ENCODE data around the gene MARCHF5.
"Not testable (repeated sequence)": the region's sequence is repeated elsewhere in the genome, so short reads cannot be mapped to it uniquely, and the experiment has no call there.

The MARCHF5 gene

DNA sequence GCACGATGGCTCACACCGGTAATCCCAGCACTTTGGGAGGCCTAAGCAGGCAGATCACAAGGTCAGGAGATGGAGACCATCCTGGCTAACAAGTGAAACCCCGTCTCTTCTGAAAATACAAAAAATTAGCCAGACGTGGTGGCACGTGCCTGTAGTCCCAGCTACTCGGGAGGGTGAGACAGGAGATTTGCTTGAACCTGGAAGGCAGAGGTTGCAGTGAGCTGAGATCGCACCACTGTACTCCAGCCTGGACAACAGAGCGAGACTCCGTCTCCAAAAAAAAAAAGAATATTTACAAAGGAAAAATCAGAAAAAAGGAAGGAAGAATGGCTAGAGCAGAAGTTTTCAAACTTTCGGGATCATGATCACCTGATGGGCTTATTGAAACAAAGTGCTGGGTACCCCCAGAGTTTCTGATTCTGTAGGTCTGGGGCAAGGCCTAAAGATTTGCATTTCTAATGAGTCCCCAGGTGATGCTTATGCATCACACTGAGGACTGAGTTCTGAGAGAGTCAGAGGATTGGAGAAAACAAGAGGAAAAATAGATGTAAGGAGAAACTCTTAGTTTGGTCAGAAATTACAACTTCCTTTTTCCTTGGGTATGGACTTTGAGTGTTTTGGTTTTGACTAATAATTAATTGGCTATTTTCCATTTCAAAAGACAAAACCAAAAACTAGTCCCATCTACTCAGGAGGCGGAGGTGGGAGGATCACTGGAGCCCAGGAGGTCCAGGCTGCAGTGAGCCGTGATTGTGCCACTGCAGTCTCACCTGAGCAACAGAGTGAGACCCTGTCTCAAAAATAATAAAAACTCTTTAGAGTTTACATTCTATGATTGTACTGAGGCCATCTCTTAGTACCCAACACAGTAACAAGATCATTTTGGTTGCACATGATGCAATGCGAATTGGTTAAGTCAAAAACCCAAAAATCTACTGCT, 14.4 kb downstream of the MARCHF5 start:
- DNase-seq (ENCODE audit: low spot score), result no peak

DNA sequence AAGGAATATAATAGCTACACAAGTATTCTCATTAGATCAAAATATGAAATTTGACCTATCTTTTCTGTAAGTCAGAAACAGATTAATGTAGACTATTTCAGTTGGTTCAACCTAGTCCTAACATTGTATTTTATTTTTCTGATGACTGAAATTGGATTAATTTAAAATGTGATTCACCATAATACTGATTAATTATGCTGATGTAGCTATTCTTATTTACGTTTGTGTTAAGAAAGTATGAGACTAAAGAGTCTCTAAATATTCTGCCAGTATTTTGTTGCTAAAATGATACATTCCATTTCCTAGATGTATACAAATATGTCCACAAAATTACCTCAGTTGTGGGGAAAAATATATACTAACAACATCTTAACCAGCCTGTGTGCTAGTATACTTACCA, 18.3 kb downstream of the MARCHF5 start:
- DNase-seq (ENCODE audit: low spot score), result no peak

DNA sequence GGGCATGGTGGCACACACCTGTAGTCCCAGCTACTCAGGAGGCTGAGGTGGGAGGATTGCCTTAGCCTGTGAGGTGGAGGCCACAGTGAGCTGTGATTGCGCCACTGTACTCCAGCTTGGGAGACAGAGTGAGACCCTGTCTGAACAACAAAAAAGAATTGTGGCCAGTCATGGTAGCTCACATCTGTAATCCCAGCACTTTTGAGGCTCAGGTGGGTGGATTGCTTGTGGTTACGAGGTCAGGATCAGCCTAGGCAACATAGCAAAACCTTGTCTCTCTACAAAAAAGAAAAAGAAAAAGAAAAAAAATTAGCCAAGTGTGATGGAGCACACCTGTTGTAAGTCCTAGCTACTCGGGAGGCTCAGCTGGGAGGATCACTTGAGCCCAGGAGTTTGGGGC, 22.8 kb downstream of the MARCHF5 start:
- DNase-seq (ENCODE audit: low spot score), result no peak

DNA sequence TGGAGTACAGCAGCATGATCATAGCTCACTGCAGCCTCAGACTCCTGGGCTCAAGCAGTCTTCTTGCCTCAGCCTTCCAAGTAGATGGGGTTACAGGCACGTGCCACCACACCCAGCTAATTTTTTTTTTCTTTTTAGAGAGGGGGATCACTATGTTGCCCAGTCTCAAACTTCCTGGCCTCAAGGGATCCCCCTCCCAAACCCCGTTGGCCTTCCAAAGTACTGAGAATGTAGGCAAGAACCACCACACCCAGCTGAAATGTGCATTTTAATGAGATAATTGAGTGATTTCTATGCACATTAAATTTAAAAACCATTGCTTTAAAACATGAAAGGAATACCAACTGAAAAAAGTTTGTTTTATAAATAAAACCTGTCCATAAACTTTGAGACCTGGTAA, 25.6 kb downstream of the MARCHF5 start:
- no peak for DNase-seq (ENCODE audit: low spot score)

DNA sequence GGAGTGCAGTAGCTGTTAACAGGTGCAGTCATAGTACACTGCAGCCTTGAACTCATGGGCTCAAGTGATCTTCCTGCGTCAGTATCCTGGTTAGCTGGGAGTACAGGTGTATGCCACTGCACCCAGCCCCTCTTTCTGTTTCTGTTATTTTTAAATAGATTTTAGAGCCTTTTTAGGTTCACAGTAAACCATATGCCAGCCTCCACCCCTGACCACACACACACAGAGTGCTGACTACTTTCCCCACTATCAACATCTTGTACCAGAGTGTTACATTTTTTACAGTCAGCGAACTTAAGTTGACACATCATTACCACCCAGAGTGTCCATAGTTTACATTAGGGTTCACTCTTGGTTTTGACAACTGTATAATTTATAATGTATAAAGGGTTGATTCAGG, 32.1 kb downstream of the MARCHF5 start:
- no peak for DNase-seq (ENCODE audit: low spot score)

DNA sequence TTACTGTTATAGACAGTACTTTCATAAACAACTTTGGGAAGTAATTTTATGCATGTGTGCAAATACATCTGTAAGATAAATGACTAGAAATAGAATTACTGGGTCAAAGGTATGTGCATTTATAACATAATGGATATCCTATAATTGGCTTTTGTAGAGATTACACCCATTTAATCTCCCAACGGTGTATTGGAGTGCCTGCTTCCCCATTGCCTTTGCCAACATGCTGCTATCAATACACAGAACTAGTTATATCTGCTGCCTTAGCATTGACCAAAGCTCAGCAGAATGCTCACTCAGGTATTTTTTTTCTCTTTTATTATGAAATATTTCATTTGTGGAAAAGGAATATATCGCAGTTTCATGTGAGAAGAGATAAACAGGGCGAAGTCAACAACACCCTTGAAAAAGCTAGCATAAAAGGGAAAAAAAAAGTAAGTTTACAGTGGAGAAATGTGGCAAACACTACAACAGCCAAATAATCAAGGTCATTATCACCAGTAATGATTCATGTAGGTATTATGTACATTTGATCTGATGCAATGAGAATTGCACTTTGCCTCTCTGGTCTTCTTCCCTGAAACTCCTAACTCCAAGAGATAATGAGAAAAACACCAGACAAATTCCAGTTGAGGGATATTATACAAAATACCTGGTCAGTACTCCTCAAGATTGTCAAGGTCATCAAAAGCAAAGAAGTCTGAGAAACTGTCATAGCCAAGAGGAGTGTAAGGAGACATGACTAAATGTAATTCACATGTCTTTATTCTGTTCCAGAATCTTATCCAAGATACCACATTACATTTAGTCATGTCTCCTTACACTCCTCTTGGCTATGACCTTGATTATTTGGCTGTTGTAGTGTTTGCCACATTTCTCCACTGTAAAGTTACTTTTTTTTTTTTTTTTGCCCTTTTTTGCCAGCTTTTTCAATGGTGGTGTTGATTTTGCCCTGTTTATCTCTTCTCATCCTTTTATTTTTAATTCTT, 36.8 kb downstream of the MARCHF5 start:
- no peak for DNase-seq (ENCODE audit: low spot score)

DNA sequence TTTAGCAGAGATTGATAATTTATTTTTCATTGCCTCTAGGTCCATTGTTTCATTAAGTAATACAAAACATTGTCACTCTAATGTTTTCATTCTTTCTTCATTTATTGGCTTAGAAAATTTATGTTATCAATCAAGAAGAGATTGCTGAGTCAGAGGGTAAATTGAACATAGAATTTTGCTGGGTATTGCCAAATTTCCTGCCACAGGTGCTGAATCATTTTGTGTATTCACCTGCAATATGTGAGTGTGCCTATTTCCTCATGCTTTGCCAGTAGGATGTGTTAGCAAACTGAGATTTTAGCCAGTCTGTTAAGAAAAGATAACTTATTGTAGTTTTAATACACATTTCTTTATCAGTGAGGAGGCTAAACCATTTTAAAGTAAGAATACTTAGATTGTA, 38.0 kb downstream of the MARCHF5 start:
- no peak for DNase-seq (ENCODE audit: low spot score)

DNA sequence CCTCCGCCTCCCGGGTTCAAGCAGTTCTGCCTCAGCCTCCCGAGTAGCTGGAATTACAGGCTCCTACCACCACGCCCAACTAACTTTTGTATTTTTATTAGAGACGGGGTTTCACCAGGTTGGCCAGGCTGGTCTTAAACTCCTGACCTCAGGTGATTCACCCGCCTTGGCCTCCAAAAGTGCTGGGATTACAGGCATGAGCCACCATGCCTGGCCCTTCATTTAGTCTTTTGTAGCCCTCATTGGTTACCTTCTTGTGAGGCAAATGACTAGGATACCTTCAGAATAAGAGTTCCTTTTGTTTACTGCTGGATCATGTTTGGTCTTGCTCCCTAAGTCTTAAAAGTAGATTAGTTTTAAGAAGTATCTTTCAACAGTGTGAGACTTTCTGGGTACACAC, 39.0 kb downstream of the MARCHF5 start:
- DNase-seq (ENCODE audit: low spot score), result not testable (repeated sequence)

DNA sequence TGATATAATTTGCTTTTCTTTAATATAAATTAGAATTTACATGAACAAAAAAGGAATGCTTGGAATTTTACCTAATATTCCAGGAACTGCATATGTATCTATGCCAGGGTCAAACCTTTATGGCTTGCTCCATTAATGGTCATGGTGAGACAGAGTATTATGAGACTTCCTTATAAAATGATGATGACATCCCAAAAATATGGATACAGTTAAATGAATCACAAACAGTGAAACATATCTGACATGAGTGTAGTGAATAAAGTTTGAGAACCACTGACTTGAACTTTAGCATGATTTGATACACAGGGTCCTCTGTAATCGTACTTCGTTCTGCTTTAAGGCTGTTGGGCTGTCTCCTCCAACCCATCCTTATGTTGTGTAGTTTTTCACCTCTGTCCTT, 51.8 kb downstream of the MARCHF5 start:
- DNase-seq (ENCODE audit: low spot score), result no peak

DNA sequence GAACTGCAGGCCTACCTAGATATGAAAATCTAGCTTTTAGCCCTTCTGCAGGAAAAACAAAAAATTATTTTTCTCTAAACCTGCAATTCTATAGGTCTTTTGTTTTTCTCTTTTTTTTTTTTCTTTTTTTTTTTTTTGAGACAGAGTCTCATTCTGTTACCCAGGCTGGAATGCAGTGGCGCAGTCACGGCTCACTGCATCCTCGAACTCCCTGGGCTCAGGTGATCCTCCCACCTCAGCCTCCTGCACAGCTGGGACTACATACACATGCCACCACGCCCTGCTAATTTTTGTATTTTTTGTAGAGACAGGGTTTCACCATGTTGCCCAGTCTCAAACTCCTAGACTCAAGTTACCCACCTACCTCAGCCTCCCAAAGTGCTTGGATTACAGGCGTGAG, 54.6 kb downstream of the MARCHF5 start:
- DNase-seq (ENCODE audit: low spot score), result not testable (repeated sequence)

DNA sequence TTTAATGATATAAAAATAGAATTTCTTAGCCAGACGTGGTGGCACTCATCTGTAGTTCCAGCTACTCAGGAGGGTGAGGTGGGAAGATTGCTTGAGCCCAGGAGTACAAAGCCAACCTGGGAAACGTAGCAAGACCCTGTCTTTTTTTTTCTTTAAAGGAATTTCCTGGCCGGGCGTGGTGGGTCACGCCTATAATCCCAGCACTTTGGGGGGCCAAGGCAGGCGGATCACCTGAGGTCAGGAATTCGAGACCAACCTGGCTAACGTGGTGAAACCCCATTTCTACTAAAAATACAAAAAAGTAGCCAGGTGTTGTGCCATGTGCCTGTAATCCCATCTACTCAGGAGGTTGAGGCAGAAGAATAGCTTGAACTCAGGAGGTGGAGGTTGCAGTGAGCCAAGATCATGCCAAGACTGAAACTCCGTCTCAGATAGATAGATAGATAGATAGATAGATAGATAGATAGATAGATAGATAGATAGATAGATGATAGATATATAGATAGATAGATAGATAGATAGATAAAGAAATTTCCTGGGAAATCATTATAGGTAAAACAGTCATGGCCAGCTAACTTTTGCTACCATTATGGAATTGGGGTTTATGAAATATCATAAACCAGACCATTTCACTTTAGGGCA, 56.2 kb downstream of the MARCHF5 start:
- not testable (repeated sequence) for DNase-seq (ENCODE audit: low spot score)

DNA sequence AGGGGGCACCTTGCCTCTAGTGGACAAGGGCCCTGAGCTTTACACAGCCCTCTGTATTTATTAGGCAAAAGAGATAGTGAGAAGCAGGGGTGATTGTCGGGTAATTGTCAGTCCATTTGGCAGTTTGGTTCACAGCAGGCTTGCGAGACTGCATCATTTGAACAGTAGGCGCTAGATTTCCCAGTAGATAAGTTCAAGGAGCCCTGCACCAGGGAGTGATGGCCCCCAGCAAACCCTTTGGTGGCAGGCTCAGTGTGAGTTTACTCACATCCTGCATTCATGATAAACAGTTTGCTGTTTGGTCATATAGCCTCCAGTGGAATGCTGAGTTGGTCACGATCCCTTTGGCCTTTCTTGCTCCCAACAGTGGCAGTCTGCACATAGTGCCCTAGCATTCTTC, 59.4 kb downstream of the MARCHF5 start:
- DNase-seq (ENCODE audit: low spot score), result no peak

DNA sequence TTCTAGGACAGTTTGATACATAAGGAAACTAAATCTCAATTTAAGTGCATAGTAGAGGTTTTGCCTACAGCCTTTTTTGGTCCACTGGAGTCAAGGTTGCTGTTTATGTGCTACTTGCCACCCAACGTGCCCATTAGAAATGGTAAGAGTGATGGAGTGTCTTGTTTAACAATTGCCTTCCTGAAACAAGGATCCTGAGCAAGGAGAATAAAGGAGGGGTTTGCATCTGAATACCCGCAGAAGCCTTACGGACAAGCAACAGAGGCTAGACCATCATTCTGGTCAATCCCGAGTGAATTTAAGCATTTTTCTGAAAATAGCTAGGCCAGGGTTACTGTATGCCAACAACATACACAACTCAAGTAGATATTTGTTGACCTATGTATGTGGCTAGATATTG, 63.6 kb downstream of the MARCHF5 start:
- DNase-seq (ENCODE audit: low spot score), result no peak

DNA sequence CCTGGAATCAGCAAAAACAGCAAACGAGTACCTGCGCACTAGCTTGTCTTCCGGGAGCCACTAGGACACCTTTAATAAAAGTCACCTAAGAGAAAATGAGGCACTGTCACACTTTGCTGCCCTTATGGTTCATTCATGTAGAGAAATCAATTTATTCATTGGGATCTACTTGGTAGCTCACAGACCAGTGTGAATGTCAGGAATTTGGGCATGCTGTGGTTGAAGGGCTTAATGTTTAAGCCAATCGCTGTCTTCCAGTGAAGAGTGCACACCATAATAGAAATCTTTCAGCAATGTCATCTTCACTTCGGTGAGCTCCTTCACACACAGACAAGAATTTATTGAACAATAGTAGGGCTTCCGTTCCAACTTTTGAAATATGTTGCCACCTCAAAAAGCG, 65.1 kb downstream of the MARCHF5 start:
- DNase-seq (ENCODE audit: low spot score), result no peak

DNA sequence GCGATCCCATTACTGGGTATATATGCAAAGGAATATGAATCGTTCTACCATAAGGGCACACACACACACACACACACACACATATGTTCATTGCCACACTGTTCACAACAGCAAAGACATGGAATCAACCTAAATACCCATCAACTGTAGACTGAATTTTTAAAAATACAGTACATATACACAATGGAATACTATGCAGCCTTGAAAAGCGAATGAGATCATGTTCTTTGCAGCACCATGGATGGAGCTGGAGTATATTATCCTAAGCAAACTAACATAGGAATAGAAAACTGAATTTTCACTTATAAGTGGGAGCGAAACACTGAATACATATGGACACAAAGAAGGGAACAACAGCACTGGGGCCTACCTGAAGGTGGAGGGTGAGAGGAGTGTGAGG, 72.5 kb downstream of the MARCHF5 start:
- no peak for DNase-seq (ENCODE audit: low spot score)

DNA sequence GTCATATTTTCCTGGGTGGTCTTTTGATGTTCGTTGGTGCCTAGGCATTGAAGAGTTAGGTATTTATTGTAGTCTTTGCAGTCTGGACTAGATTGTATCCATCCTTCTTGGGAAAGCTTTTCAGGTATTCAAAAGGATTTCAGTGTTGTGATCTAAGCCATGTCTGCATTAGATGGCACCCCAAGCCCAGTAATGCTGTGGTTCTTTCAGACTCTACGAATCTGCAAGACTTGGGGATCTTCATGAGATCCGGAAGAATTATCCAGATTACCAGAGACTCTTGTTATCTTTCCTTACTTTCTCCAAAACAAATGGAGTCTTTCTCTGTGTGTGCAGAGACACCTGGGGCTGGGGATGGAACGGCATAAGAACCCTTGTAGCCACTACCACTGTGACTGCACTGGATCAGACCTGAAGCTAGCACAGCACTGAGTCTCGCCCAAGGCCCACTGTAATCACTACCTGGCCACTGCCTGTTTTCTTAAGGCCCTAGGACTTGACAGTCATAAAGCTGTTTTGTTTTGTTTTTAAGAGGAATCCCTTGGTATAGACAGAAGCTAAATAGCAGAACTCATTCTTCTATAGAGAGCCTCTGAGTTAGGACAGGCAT, 75.5 kb downstream of the MARCHF5 start:
- DNase-seq (ENCODE audit: low spot score), result no peak

DNA sequence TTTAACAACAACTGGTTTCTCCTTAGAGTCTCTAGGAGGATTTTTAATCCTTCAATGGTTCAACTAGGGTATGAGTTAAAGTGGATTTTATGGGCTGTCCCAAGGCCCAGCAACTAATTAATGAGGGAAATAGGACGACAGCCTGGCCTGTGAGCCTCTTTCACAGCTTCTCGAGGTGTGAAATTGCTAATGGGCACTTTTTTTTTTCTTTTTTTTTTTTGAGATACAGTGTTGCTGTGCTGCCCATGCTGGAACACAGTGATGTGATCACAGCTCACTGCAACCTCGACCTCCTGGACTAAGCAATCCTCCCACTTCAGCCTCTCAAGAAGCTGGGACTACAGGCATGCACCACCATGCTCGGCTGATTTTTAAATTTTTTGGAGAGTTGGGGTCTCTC, 87.0 kb downstream of the MARCHF5 start:
- no peak for DNase-seq (ENCODE audit: low spot score)

DNA sequence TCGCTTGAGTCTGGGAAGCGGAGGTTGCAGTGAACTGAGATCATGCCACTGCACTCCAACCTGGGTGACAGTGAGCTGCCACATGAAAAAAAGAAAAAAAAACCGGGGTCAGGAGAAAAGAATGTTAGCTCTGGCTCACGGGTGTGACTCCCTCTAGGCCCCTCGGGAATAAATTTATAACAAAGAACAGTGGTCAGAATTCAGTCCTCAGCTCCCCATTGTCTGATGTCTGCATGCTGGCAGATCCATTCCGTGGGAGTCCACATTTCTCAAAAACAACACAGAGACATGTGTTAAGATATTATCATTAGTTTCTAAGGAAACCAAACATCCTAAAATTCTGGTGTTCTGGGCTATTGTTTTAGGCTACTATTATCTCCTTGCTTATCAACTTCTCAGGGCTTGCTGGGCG, 90.6 kb downstream of the MARCHF5 start:
- no peak for DNase-seq (ENCODE audit: low spot score)

DNA sequence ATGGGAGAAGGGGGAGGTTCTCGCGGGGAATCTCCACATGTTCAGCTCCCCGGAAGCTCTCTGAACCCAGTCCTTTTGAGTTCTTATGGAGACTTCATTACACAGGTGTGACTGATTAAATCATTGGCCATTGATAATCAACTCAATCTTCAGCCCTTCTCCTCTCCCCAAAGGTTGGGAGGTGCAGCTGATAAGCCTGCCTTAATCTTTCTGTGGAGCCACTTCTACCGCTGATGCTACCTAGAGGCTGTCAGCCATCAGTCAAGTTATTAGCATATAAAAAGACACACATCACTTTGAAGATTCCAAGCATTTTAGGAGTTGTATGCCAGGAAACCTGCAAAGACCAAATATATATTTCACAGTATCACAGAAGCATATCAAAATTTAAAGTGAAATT, 91.7 kb downstream of the MARCHF5 start:
- no peak for DNase-seq (ENCODE audit: low spot score)

DNA sequence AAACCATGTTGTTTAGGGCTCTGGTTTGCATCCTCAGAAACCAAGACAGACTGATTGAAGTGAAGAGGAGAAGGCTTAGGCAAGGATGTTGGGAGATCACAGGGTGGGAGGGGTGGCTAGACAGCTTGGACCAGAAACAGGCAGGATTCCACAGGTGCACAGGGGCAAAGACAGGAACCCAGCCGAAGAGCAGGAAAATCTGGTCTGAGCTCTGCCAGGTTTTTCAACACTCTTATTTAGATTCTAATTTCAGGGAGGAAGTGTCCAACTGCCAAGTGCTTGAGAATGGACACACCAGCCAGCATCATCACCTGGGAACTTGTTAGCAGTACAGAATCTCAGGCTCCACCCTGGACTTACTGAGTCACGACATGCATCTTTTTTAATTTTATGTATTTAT, 93.8 kb downstream of the MARCHF5 start:
- DNase-seq (ENCODE audit: low spot score), result no peak

DNA sequence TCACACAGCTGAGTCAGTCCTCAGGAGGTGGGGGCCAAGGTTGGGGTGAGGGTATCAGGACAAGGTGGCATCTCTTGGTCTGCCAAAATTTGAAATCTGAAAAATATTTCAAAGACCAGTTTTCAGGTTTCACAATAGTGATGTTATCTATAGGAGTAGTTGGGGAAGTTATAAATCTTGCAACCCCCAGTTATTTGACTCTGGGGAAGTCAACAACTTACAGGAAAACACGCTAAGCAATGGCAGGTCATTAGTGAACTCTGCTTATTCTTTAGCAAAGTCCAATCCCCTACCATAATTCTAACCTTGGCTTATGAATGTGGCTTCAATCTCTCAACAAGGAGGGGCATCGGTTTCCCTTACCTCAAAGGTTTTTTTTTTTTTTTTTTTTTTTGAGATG, 94.9 kb downstream of the MARCHF5 start:
- DNase-seq (ENCODE audit: low spot score), result no peak
